ENCODE measurements around the gene LKAAEAR1. TPM values are rescaled to one million over a fixed set of nuclear protein-coding genes. Genes with fewer than 3 reads are reported as not detected.

LKAAEAR1 gene
- total and polyA plus RNA-seq, 2 experiments from 2014 or later: 1.8 TPM; not detected in 1

DNA sequence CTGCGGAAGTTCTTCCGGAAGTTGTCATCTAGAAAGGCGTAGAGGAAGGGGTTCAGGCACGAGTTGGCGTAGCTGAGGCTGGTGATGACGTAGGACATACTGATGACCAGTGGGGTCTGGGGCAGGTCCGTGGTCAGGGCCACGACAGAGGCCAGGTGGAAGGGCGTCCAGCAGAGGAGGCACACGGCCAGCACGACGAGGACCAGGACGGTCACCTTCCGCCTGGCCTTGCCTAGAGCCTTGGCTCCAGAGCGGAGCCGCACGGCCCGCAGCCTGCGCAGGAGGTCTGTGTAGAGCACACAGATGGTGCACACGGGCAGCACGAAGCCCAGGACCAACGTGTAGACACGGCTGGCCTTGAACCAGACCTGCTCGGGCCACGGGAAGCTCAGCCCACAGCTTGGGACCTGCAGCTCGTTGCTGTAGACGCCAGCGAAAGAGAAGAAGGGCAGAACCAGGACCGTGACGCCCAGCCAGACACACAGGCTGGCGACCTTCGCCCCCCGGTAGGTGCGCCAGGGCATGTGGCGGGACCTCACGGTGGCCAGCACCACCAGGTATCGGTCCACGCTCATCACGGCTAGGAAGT, 21.7 kb upstream of the LKAAEAR1 start:
- no peak overlapping the region for H3K4me2 ChIP-seq
- Mint-ChIP-seq H3K9me3 (peaks cover 5% of the 10 kb centered on the region; the same call in 2 of the 3 replicates), H3K4me3 (no peak overlapping the region), H3K4me1 (peaks cover 9% of the 10 kb centered on the region), H3K36me3 (ENCODE audit: low read depth) (no peaks in the 10 kb centered on the region; the same call in 2 of the 3 replicates), H3K27me3 (ENCODE audit: insufficient read depth, low read depth, poor library complexity) (peaks cover 22% of the 10 kb centered on the region), H3K27ac (no peak overlapping the region)
- ATAC-seq: no peak
- H3K4me1 ChIP-seq (ENCODE audit: insufficient read depth): no peaks in the 10 kb centered on the region
- H3K27me3 ChIP-seq (ENCODE audit: insufficient read depth): peaks cover 16% of the 10 kb centered on the region
- H3F3A ChIP-seq (replicated peaks; ENCODE audit: low read depth): peaks cover 7% of the 10 kb centered on the region
- H2AFZ ChIP-seq: no peak overlapping the region
- peak; percentile 1 for DNase-seq (ENCODE audit: low spot score)
- no peak overlapping the region for H3K4me3 ChIP-seq
- H3K27ac ChIP-seq (ENCODE audit: low read depth): no peak overlapping the region
- H3K79me2 ChIP-seq (replicated peaks; ENCODE audit: insufficient read depth): no peaks in the 10 kb centered on the region
- H3K9me2 ChIP-seq (ENCODE audit: insufficient read depth): no peaks in the 10 kb centered on the region
- no peaks in the 10 kb centered on the region for H4K20me1 ChIP-seq (replicated peaks; ENCODE audit: insufficient read depth)
- H3K36me3 ChIP-seq (ENCODE audit: insufficient read depth): no peaks in the 10 kb centered on the region
- TF ChIP-seq CREB1 (CRISPR knock-in tag; IDR thresholded peaks at IDR 0.05; ENCODE audit: low read depth) (no peak), REST (IDR thresholded peaks at IDR 0.05; ENCODE audit: unreplicated experiment) (no peak), NANOG (IDR thresholded peaks at IDR 0.05; ENCODE audit: borderline replicate concordance) (no peak), ZNF114 (CRISPR knock-in tag; IDR thresholded peaks at IDR 0.05) (no peak), EZH2 (IDR thresholded peaks at IDR 0.05; ENCODE audit: low read depth, unreplicated experiment) (no peak), ZNF331 (CRISPR knock-in tag; IDR thresholded peaks at IDR 0.05; ENCODE audit: low read depth) (no peak), EZH2phosphoT487 (IDR thresholded peaks at IDR 0.05; ENCODE audit: unreplicated experiment) (no peak), JUNB (IDR thresholded peaks at IDR 0.05; ENCODE audit: unreplicated experiment) (no peak), POLR2AphosphoS5 (IDR thresholded peaks at IDR 0.05; ENCODE audit: low read depth) (no peak)
- TF ChIP-seq, protein P1, sequence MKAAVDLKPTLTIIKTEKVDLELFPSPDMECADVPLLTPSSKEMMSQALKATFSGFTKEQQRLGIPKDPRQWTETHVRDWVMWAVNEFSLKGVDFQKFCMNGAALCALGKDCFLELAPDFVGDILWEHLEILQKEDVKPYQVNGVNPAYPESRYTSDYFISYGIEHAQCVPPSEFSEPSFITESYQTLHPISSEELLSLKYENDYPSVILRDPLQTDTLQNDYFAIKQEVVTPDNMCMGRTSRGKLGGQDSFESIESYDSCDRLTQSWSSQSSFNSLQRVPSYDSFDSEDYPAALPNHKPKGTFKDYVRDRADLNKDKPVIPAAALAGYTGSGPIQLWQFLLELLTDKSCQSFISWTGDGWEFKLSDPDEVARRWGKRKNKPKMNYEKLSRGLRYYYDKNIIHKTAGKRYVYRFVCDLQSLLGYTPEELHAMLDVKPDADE (IDR thresholded peaks at IDR 0.05): no peak
- TF ChIP-seq, protein P2, sequence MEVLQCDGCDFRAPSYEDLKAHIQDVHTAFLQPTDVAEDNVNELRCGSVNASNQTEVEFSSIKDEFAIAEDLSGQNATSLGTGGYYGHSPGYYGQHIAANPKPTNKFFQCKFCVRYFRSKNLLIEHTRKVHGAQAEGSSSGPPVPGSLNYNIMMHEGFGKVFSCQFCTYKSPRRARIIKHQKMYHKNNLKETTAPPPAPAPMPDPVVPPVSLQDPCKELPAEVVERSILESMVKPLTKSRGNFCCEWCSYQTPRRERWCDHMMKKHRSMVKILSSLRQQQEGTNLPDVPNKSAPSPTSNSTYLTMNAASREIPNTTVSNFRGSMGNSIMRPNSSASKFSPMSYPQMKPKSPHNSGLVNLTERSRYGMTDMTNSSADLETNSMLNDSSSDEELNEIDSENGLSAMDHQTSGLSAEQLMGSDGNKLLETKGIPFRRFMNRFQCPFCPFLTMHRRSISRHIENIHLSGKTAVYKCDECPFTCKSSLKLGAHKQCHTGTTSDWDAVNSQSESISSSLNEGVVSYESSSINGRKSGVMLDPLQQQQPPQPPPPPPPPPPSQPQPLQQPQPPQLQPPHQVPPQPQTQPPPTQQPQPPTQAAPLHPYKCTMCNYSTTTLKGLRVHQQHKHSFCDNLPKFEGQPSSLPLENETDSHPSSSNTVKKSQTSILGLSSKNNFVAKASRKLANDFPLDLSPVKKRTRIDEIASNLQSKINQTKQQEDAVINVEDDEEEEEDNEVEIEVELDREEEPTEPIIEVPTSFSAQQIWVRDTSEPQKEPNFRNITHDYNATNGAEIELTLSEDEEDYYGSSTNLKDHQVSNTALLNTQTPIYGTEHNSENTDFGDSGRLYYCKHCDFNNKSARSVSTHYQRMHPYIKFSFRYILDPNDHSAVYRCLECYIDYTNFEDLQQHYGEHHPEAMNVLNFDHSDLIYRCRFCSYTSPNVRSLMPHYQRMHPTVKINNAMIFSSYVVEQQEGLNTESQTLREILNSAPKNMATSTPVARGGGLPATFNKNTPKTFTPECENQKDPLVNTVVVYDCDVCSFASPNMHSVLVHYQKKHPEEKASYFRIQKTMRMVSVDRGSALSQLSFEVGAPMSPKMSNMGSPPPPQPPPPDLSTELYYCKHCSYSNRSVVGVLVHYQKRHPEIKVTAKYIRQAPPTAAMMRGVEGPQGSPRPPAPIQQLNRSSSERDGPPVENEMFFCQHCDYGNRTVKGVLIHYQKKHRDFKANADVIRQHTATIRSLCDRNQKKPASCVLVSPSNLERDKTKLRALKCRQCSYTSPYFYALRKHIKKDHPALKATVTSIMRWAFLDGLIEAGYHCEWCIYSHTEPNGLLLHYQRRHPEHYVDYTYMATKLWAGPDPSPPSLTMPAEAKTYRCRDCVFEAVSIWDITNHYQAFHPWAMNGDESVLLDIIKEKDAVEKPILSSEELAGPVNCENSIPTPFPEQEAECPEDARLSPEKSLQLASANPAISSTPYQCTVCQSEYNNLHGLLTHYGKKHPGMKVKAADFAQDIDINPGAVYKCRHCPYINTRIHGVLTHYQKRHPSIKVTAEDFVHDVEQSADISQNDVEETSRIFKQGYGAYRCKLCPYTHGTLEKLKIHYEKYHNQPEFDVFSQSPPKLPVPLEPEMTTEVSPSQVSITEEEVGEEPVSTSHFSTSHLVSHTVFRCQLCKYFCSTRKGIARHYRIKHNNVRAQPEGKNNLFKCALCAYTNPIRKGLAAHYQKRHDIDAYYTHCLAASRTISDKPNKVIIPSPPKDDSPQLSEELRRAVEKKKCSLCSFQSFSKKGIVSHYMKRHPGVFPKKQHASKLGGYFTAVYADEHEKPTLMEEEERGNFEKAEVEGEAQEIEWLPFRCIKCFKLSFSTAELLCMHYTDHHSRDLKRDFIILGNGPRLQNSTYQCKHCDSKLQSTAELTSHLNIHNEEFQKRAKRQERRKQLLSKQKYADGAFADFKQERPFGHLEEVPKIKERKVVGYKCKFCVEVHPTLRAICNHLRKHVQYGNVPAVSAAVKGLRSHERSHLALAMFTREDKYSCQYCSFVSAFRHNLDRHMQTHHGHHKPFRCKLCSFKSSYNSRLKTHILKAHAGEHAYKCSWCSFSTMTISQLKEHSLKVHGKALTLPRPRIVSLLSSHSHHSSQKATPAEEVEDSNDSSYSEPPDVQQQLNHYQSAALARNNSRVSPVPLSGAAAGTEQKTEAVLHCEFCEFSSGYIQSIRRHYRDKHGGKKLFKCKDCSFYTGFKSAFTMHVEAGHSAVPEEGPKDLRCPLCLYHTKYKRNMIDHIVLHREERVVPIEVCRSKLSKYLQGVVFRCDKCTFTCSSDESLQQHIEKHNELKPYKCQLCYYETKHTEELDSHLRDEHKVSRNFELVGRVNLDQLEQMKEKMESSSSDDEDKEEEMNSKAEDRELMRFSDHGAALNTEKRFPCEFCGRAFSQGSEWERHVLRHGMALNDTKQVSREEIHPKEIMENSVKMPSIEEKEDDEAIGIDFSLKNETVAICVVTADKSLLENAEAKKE (CRISPR knock-in tag; IDR thresholded peaks at IDR 0.05): no peak
- TF ChIP-seq, protein P3, sequence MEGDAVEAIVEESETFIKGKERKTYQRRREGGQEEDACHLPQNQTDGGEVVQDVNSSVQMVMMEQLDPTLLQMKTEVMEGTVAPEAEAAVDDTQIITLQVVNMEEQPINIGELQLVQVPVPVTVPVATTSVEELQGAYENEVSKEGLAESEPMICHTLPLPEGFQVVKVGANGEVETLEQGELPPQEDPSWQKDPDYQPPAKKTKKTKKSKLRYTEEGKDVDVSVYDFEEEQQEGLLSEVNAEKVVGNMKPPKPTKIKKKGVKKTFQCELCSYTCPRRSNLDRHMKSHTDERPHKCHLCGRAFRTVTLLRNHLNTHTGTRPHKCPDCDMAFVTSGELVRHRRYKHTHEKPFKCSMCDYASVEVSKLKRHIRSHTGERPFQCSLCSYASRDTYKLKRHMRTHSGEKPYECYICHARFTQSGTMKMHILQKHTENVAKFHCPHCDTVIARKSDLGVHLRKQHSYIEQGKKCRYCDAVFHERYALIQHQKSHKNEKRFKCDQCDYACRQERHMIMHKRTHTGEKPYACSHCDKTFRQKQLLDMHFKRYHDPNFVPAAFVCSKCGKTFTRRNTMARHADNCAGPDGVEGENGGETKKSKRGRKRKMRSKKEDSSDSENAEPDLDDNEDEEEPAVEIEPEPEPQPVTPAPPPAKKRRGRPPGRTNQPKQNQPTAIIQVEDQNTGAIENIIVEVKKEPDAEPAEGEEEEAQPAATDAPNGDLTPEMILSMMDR (conservative IDR thresholded peaks at IDR 0.05; ENCODE audit: low read depth in 2 of 2): no peak
